GM21360 (cell line): ENCODE data around the gene EPHB1.
"Not testable (repeated sequence)": the region's sequence is repeated elsewhere in the genome, so short reads cannot be mapped to it uniquely, and the experiment has no call there.

Experiments used
- ATAC-seq: cut with Tn5 transposase; IDR thresholded peaks from one replicate; pipeline ENCODE4 v1.9.1; 2021; ENCODE audit warnings: mild to moderate bottlenecking, moderate library complexity; ENCODE audit not compliant: unreplicated experiment

The EPHB1 gene

DNA sequence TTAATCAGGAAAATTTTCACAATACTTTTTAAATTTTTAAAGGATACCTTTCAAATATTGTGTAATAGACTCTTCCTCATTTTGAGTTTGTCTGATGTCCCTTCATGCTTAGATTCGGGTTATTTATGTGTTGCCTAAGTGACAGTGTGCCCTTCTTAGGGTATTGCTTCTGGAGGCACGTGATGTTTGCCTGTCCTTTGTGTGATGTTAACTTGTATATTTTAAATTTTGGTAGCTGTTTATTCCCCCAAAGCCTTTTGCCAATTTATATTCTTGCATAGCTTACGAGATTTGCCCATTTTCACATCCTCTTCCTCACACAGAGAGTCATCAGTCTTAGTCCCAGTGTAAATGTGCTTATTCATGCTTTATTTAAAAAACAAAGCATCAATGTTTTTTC, 433.1 kb downstream of the EPHB1 start:
- ATAC-seq: no peak

DNA sequence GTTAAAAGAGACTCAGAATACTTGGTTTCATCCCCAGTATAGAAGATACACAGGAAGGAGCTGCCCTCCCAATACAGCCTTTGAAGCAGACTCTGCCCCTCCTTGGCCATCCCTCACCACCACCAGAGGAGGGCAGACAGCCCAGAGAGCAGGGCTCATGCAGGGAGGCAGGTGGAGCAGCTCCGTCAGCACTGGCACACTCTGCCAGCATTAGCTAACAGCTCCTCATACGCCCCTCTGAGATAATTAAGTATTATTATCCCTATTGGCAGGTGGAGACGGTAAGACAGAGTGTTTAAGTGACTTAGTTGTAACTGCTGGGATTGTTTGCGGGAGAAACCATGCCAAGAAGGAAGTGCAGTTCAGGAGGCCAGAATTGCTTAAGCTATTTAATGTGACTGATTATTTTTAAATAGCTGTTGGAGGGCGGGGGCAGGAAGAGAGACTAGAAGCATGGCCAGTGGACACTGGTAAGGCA, 434.0 kb downstream of the EPHB1 start:
- ATAC-seq: no peak

DNA sequence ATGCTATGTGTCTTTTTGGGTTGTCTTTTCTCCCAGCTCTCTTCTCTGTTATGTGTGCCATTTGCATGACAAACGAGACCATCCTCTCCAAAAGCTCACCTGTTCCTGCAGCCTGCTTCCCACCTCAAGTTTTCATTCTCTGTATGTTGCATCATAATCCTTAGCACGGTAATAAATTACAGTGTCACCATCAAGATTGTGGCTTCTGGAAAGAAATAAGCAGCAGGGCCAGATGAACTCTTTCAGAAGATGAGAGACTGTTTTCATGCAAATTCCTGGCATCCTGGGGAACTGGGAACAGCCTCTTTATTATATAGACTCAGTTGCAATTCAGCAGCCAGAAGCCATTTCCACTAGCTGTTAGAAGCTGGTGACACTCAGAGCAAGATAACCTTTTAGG, 436.7 kb downstream of the EPHB1 start:
- no peak for ATAC-seq

DNA sequence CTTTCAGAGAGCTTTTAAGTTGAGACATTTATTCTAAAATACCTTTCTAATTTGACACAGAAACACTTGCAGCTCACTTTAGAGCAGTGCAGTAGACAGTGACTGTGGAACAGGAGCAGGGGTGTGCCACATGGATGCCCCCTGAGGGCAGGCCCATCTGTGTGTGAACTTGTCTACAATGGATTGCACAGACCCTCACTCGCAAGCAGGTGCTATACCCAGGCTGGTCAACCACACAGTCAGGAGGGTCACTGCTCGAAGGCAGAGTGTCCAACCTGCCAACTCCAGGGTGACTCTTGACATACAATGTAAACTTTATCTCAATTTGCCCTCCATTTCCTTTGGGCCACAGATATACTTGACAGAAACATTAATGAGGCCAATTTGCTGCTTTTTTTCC, 437.2 kb downstream of the EPHB1 start:
- no peak for ATAC-seq

DNA sequence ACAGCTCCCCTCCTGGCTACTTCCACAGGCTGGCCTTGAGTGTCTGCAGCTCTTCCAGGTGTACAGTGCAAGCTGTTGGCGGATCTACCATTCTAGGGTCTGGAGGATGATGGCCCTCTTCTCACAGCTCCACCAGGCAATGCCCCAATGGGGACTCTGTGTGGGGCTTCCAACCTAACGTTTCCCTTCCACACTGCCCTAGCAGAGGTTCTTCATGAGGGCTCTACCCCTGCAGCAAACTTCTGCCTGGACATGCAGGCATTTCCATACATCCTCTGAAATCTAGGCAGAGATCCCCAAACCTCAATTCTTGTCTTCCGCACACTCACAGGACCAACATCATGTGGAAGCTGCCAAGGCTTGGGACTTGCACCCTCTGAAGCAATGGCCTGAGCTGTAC, 438.4 kb downstream of the EPHB1 start:
- not testable (repeated sequence) for ATAC-seq

DNA sequence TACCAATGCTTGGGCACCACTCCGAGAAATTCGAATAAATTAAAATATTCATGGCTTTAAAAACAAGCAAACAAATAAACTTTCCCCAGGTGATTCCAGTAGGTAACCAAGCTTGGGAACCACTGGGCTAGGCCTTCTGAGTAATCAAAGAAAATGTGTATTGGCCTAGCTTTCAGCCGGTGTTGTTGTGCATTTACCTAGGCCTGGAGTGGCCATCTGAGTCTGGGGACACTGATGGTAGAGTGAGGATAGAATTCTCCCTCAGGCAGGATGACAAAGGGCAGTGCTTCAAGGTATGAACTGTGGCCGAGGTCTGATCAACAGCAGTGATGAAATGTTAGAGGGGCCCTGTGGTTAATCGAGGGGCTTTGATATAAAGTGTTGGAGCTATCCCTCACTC, 440.5 kb downstream of the EPHB1 start:
- no peak for ATAC-seq

DNA sequence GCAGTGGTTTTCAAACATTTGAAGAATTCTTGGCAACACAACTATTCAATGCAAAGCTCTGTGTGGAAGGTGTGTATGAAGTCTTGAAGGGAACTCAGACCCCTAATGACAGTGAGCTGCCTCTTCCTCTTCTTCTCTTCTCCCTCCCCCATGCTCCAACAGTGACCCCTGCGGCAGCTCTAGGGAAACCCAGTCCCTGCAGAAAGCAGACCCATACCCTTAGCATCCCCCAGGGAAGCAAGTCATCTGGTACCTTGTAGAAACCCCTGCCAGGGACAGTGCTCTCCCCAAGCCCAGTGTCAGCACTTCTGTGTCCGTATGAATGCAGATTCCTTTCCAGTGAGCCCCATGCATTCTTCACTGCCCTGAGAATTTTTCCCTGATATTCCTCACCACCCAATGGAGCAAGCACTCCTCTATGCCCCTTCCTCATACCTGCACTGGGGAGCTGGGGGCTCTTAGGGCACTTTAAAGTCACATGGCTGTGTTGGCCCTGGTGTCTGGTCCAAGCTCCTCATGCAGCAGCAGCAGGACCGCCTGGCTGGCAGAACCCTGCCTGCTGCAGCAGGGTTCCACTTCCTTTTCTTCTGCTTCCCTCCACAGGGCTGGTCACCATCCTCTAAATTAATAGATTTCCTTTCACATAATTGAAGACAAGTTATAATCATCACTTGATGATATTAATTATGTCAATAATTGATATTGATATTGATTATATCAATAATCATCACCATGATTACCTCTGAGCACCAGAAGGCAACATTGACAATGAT, 442.5 kb downstream of the EPHB1 start:
- ATAC-seq: no peak

DNA sequence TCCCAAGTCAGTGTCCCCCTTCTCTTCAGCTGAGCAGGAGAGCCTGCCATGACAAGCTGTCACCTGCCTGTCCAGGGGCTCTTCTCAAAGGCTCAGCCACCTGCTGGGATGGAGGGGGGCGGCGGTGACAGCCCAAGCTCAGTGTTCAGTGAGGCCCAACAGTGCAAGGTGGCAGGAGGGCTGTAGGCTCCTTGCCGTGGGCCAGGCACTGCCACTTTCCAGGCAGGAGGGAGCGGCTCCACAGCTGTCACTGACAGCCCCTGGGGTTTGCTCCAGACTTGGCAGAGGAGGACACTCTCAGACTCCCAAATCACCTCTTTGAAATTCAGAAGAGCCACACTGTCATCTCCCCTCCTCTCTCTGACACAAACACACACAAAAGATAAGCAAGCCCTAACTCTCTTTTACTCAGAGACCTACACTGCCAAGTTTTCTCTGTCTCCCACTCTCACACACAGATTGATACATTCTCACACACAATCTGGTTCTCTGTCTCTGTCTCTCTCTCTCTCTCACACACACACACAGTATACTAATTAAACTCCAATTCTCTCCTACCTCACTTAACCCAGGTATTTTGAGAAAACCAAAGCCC, 443.3 kb downstream of the EPHB1 start:
- ATAC-seq: no peak

DNA sequence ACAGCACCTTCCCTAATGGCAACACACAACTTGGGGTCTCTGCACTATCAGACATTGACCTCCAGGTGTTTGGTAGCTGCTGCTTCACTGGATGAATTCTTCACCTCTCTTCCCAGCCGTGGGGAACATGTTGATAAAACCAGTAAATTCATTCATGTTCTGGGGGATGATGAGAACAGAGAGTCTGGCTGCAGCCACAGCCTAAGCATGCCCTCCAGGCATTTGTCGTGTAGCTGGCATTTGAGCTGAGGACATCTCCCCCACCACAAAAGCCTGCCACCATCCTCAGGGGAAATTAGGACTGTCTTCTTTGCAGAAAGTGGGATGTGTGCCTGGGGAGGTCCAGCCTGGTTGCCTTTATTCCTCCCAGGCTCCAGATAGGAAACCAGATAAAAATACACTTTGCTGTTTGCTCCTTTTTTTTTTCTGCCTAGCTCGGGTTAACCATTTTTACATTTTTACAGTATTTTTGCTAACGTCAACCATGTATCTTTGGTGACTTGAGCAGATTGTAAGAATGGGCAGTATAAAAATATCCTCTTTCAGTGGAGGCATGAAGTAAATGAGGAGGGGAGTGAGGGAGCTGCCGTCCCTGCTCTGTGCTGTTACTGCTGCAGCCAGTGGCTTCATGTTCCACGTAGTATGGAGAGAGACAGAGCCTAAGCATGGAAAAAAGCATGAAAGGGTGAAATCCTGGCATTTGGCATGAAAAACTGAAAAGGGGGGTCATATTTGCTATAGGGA, 444.0 kb downstream of the EPHB1 start:
- ATAC-seq: no peak

DNA sequence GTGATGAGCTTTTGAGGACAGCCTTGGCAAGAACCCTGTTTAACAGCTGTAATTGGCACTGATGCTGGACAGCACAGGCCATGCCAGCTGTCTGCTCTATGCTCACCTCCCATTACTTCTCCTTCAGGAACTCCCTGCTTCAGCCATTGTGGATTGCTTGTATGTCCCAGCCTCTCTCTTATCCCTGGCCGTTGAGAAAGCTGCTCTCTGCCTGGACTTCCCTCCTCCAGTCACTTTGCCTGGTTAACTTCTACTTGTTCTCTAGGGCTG, 444.5 kb downstream of the EPHB1 start:
- ATAC-seq: no peak

DNA sequence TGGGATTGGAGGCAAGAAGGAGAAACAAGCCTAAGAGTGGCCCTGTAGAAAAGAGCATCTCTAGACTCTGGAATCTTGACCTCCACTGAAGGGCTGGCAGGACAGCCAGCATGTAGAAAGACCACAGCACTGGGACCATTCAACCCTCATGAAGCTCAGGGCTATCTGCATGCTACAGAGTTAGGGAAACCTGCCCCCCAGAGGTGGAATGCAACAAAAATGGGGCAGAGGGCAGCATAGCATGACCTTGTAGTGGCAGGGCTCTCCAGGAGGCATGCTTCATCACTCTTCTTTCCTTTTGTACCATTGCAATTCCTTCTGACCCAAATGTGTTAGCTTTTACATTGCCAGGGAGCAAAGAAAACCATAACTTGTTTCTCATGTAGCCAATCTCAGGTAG, 445.4 kb downstream of the EPHB1 start:
- ATAC-seq: no peak

DNA sequence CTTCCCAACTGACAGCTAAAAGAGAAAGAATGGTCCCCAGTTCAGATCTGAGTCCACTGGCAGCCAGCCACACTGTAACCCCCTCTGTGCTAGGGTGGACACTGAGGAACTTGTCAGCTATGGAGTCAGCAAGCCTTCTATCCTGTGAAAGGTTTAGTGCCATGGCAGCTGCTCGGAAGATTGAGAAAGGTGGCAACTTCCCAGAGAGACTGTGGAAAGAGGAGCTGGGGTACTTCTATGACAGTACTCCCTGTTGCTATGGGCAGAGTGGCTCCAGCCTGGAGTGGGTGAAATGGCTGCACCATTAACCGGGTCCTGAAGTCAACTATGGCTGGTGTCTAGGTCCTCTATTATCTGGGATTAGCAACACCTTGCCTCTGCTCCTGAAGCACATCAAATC, 447.2 kb downstream of the EPHB1 start:
- no peak for ATAC-seq

DNA sequence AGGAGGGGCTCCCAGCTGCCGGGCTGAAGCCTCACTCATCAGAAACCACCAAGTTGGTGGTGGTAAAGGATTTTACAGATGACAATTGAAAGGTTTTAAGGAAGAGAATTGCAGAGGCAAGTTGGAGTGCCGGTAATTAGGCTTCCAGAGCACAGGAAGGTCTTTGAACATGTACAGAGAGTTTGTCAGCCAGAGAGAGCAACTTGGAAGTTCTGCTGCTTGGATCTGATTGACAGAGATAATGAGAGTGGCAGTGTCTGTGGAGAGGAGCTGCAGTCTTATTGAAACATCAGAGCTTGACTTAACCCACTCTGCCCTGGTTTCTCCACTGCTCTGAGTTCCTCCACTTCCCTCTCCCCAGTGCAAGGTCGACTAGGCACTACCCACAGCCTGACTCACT, 448.6 kb downstream of the EPHB1 start:
- ATAC-seq: no peak

DNA sequence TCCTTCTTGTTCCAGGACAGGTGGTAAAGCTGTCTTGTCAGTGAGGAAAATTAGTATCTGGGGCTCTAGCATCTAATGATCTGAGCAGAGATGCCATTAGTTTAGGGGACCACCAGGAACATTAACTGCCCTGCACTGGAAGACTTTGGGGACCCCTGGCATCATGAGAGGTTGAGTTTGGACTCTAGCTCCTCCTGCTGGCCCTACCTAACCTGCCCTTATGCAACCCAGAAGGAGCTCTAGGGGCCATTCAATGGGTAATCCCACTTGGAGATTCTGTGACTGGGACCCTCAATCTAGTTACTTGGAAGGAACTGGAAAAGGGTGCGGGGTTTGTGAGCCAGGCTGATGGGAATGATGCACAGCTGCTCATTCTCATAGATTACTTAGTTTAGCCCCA, 451.0 kb downstream of the EPHB1 start:
- ATAC-seq: no peak

DNA sequence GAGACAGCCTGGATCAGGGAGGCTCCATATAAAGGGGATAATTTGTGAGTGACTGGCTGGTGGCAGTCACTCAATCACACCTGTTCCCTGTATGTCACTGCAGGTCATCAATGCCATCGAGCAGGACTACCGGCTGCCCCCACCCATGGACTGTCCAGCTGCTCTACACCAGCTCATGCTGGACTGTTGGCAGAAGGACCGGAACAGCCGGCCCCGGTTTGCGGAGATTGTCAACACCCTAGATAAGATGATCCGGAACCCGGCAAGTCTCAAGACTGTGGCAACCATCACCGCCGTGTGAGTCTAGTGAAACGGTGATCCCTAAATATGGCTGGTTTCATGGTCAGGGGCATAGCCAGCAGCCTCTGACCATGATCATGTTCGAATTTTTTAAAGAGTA, 453.2 kb downstream of the EPHB1 start:
- no peak for ATAC-seq

DNA sequence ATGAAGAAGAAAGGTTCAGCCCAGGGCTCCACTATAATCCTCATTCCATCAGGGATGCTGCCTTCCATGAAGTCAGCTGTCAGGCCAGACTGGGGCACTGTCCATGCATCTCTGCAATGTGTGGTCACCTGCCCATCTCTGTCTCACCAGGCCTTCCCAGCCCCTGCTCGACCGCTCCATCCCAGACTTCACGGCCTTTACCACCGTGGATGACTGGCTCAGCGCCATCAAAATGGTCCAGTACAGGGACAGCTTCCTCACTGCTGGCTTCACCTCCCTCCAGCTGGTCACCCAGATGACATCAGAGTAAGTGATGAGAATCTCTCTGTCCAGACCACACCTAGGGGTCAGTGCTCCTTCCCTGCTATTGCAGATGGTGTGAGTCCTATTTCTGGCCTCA, 454.1 kb downstream of the EPHB1 start:
- ATAC-seq: no peak

DNA sequence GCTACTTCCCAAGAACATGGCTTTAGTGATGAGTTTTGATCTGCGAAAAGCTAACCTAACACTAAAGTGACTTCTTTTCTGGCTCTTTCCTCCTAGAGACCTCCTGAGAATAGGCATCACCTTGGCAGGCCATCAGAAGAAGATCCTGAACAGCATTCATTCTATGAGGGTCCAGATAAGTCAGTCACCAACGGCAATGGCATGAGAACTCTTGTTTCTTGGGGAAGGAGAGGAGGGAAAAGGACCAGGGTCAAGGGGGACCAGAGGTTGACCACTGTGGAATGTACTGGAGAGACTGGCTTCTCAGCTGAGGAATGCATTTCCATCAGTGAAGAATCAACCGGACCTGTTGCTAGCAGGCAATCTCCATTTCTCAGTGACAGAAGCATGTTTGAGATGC, 463.9 kb downstream of the EPHB1 start:
- no peak for ATAC-seq

DNA sequence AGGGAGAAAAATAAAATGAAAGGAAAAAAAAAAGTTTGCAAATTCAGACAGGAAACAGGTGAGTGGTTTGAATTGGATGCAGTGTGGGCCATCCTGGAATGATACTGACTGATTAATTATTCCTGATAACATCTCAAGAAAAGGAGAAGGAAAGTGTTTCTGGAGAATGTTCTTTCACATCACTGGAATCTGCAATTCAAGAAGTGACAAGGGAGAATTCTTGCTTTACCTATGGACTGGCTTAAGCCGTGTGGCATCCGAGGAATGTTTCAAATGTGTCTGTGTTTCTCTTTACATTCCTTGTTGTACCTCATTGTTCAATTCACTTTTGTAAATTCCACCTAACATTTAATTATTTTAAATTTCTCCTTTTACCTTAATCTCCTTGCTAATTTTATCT, 465.0 kb downstream of the EPHB1 start:
- ATAC-seq: no peak

DNA sequence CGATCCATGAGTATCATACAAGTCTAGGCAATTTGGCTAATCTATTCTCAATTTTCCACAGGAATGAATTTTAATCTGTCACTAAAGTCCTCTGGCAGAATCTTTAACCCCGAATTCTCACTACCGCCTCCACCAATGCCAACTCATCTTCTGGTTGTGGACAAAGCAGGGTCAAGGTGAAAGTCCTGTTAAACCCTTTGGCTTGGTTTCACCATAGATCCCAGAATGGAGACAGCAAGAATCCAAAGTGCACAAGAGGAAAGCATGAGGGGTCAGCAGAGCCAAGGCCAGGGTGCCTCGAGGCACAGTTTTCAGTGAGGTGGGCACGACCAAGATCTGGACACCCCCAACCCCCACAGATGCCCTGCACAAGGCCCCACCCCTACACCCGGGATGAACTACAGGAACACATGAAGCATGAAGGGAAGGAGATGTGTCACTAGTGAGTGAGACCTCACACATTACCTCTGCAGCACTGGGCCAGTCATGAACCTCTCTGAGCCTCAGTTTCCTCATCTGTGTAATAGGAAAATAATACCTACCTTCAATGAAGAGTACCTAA, 466.2 kb downstream of the EPHB1 start:
- no peak for ATAC-seq

DNA sequence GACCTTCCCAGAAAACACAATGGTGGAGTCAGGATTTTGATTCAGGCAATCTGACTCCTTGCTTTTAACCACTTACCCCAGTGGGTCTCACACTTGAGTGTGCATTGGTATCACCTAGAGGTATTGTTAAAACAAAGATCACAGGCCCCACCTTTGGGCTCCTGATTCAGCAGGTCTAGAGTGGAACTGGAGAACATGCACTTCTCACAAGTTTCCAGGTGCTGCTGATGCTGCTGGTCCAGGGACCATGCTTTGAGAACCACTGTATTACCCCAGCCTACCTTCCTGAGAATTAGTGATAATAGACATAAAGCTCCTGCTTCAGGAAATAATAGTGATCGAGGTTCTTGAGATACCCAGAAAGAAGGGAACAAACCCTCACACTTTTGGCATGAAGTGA, 466.9 kb downstream of the EPHB1 start:
- no peak for ATAC-seq

DNA sequence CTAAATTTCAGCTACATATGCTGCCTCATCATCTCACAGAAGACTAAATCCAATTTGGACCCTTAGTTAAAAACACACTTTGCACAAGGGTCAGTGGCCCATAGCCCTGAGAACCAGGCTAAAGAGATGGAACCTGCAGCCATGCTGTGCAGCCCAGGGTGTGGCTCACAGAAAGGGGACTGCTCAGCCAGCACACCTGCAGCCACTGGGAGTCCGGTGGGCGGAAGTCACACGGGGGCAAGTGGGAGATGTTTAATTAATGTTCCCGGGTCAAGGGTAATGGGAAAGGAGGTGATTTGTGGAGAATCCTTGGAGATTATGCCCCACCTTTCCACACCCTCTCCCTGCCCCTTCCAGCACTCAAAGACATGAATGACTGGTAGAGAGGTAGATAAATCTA, 467.4 kb downstream of the EPHB1 start:
- ATAC-seq: no peak

DNA sequence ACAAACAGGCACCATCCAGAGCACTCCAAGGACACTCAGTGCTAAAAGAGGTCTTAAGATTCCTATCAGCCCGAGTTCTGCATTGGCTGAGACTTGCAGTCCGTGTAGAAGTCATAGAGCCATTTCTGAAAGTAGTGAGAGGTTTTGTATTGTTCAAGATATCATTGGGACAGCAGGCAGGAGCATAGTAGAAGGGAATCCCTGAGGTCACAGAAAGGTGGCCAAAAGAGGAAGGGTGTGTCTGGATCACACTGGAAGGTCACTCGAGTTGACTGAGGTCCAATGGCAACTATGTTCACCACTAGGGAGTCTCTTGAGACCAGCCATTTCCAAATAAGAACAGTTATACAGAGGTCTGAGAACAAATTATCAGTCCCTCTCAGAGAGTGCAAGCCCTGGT, 468.3 kb downstream of the EPHB1 start:
- no peak for ATAC-seq
